ENCODE results near the gene TECR.
A peak's percentile ranks its signal among the peaks of the same experiment; 100 is the strongest.
"Not testable (repeated sequence)": the region's sequence is repeated elsewhere in the genome, so short reads cannot be mapped to it uniquely, and the experiment has no call there.

The TECR gene

GRCh38 chr19:14562660-14563589 is 33.5 kb downstream of the TECR start:
- DNase-seq, result no peak

- no peak for DNase-seq
Observed at GRCh38 chr19:14563590-14563926, 34.2 kb downstream of the TECR start.

GRCh38 chr19:14563989-14564651 is 34.7 kb downstream of the TECR start:
- peak; percentile 42 for DNase-seq

DNA sequence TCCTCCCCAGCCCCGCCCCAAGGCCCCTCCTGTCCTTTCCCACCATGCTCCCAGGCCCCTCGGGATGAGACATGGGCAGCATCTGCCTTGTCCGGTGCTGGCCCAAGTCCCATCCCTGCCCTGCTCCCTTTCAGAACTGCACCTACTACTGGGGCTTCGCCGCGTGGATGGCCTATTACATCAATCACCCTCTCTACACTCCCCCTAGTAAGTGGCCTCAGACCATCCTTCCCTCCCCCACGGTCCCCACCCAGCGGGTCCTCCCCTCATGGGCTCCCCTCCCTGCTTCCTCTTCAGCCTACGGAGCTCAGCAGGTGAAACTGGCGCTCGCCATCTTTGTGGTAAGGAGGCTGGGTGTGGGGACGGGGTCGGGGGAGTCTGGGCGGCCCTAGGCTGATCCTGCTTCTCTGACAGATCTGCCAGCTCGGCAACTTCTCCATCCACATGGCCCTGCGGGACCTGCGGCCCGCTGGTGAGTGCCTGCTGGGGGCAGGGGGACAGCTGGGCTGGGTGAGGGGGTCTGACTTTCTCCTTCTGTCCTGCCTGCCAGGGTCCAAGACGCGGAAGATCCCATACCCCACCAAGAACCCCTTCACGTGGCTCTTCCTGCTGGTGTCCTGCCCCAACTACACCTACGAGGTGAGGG is 35.4 kb downstream of the TECR start:
- not testable (repeated sequence) for DNase-seq

DNA sequence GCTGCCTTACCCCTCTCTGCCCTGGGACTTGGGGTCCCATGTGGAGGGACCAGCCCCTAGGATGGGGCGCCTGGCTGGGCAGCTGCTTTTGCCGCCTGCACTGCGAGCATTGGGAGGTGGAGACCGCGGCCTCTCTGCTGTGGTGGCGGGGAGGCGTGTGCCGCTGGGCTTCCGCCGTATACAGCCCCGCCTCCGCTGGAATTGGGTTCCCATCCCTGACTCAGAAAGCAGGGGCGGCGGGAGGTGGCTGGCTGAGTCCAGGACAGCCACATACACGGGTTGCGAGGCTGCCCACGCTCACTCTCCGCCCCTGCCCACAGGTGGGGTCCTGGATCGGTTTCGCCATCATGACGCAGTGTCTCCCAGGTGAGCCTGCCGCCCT is 35.9 kb downstream of the TECR start:
- DNase-seq, result no peak

- DNase-seq, result no peak
Observed at GRCh38 chr19:14565765-14566711, 36.6 kb downstream of the TECR start.

DNA sequence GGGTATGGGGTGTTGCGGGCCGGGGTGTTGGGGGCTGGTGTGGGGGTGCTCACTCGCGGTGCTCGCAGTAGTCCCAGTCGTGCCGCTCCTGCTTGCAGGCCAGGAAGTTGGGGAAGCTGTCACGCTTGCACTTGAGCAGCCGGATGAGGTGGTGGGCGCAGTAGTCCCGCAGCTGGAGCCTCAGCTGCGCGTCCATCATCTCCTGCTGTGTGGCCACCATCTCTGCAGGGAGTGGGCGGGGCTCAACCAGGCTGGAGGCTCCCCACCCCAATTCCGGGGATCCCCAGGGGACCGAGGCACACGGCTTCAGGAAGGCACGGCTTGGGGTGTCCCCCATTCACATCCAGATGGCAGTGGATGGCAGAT is 37.3 kb downstream of the TECR start:
- DNase-seq, result no peak

DNA sequence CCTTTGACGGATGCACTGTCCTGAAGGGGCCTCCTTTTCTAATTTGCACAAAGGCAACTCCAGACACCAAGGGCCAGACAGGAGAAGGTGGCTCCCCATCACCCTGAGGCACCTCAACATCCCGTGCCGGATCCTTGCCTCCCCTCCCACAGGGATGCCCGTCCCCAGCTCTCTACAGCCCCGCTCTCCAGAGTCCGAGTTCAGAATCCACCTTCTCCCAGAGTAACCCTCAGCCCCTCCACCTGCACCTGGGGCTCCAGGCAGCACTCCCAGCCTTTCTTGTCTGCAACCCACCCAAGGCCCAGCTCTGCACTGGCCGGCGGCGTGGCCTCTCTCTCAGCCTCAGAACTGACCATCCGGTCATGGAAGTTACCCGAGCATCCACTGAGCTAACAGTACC is 37.7 kb downstream of the TECR start:
- no peak for DNase-seq

DNA sequence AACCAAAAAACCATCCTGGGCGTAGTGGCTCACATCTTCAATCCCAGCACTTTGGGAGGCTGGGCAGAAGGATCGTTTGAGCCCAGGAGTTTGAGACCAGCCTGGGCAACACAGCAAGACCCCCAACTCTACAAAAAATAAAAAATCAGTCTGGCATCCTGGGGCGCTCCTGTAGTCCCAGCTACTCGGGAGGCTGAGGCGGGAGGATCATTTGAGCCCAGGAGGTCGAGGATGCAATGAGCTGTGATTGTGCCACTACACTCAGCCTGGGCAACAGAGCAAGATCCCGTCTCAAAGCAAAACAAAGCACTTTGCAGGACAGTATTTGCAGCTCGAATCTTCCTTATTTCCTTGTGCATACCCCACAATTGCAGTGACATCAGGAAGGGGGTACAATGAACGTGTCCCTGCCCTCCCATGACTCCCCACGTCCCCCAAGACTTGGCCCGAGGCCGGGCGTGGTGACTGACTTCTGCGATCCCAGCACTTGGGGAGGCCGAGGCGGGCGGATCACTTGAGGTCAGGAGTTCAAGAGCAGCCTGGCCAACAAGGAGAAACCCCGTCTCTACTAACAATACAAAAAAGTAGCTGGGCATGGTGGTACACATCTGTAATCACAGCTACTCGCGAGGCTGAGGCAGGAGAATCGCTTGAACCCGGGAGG is 41.6 kb downstream of the TECR start:
- DNase-seq, result no peak

DNA sequence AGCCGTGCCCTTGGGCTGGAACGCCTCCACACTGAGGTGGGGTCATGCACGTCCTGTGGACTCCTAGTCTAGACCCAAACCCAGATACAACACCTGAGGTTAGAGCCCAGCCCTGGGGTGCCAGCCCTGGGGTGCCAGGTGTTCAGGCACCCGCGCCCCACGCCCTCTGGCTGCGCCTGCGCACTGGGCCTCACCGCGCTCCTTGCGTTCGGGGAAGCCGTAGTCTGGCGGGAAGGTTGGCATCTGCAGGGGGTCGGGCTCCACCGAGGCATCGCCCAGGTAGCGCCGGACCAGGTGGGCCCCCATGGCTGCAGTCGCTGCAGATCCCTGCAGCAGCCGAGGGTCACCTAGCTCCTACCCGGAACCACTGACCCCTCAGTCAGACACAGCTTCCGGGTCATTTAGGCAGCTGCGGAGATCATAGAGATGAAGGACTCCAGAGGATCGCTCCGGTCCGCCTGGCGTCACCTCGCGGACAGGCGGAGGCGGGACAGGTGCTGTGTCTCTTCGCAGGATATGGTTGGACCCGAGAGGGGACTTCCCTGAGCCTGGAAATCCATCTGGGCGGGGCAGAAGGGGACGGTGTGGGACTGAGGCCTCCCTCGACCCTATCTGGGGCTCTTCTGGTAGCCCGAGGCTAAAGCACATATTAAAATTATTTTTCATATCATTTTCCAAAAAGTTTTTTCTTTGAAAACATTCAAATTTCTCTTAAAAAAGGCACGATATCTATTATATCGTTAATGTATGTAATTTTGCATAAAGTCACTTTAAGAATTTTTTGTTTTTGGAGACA is 42.5 kb downstream of the TECR start, which contains the start of gene NDUFB7:
TSS of gene NDUFB7 (minus strand) at position 372 of the 796 bp plus-strand sequence. CDS start at position 306, 66 bp downstream.
- DNase-seq, result peak; percentile 83

GRCh38 chr19:14575428-14575980 is 46.1 kb downstream of the TECR start:
- DNase-seq, result no peak

- no peak for DNase-seq
Observed at GRCh38 chr19:14576363-14576762, 47.0 kb downstream of the TECR start.

DNA sequence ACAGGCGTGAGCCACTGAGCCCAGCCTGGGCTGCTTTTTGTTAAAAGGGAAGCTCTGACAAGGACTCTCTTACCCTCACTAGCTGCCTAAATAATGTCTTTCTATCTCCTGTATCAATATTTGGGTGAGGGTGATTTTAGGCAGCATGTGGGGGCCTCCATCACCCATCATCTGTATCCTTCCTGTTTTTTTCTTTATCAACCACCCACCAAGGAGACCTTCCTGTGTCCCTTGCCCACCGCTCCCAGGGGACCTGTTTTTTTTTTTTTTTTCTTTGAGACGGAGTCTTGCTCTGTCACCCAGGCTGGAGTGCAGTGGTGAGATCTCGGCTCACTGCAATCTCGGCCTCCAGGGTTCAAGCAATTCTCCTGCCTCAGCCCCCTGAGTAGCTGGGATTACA is 47.9 kb downstream of the TECR start:
- no peak for DNase-seq

- DNase-seq, result no peak
Observed at GRCh38 chr19:14577885-14578427, 48.6 kb downstream of the TECR start.

GRCh38 chr19:14580623-14581237 is 51.3 kb downstream of the TECR start:
- no peak for DNase-seq

- DNase-seq, result no peak
Observed at GRCh38 chr19:14582894-14583340, 53.5 kb downstream of the TECR start, which contains the start of gene CLEC17A. Gene CLEC17A, plus strand, starts transcription at chr19:14583084. Its CDS starts 77 bp downstream, at chr19:14583161.

DNA sequence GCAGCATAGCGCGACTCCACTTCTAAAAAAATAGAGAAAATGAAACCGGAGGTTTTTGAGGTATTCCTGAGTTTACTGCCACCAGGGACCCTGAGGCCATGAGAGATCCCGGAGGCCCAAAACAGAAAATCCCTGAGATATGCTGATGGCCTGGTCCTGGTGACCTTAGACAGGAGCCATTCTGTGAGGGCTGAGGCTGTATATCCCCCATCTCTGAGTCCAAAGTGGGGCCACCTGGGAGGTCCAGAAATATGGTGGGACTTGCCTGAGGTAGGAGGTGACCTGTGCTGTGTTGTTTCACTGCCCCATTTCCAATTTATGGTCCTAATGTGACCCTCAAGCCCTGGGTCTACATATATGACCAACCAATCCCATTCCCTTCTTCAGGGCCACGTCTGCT is 55.0 kb downstream of the TECR start:
- DNase-seq, result not testable (repeated sequence)

GRCh38 chr19:14585187-14585586 is 55.8 kb downstream of the TECR start:
- DNase-seq, result not testable (repeated sequence)

DNA sequence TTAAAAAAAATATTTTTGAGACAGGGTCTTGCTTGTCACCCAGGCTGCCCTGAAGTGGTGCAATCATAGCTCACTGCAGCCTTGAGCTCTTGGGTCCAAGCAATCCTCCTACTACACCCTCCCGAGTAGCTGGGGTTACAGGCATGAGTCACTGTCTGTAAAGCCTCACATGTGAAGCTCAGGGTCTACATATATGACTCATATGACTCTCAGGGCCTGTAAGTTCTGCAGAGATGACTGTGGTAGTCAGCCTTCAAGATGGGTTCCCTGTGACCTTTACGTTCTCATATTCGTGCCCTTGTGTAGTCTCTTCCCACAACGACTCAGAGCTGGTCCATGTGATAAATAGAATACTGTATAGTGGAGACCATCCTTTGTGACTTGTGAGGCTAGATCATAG is 60.0 kb downstream of the TECR start:
- not testable (repeated sequence) for DNase-seq

GRCh38 chr19:14595558-14595957 is 66.2 kb downstream of the TECR start:
- no peak for DNase-seq
